CD4-positive, alpha-beta T cell treated with Interleukin-2 at 100 ng/mL for 4 hours (primary cell): Measurements from ENCODE around the gene CCDC195.

Experiments
- DNase-seq: peaks from one replicate; pipeline ENCODE4 v3.0.0-alpha.2; 2020; ENCODE audit warnings: low spot score

The CCDC195 gene

DNA sequence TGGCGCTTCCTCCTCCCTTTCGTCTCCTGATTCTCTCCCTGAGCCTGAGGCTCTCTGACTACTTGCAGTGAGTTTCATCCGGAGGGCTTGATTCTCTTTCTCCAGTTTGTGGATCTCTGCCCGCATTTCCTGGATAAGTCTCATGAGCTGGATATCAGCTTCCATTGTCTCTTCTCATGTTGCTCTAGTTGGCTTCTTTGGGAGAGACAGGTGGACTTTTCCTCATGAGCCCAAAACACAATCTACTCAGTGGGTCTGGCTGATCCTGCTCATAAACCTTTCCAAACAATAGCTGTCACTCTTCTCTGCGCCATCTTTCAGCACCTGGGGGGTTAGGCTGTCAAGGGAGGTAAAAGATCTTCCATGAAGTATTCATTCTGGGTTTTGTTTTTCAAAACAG is at the start of gene CCDC195:
TSS of gene CCDC195 (minus strand) at position 165 of the 400 bp plus-strand sequence. CDS start at position 165, 0 bp downstream.
- no peak for DNase-seq

- DNase-seq: peak; percentile 5
Observed at GRCh38 chr2:224764565-224765236, 48.5 kb upstream of the CCDC195 start.

DNA sequence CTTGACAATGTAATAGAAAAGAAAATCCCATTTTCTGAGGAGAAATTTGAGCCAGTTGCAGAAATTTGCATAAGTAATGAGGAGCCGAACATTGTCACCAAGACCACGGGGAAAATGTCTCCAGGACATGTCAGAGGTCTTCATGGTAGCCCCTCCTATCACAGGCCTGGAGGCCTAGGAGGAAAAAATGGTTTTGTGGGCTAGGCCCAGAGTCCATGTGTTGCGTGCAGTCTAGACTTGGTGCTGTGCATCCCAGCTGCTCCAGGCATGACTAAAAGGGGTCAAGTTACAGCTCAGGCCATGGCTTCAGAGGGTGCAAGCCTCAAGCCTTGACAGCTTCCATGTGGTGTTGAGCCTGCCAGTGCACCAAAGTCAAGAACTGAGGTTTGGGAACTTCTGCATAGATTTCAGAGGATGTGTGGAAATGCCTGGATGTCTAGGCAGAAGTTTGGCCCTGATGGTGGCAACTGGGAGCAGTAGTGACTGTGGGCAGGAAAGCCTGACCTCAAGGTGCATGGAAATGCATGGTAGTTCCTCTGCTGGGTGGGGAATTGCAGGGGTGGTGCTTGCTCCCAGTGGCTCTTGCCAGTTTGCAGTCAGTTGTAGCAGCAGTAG is 41.9 kb upstream of the CCDC195 start:
- no peak for DNase-seq

- DNase-seq: no peak
Observed at GRCh38 chr2:224753743-224754540, 37.8 kb upstream of the CCDC195 start.

GRCh38 chr2:224751996-224752698 is 36.0 kb upstream of the CCDC195 start:
- no peak for DNase-seq

DNA sequence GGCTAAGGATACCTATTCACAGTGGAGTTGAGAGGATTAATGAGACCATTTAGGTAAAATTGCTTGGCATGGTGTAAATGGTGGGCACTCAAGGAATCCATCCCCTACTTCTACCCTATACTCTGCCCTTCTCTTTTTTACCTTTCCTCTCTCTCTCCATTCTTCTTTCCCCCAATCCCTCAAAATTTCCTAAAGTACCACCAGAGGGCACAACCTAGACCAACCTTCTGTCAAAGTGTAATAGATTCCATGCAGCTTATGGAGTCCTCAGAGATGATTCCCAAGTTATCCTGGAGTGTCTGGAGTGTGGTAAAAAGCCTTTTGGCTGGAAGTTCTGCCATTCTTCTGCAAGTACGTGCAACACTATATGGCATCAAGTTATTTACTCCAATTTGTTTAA is 33.0 kb upstream of the CCDC195 start:
- DNase-seq: no peak

DNA sequence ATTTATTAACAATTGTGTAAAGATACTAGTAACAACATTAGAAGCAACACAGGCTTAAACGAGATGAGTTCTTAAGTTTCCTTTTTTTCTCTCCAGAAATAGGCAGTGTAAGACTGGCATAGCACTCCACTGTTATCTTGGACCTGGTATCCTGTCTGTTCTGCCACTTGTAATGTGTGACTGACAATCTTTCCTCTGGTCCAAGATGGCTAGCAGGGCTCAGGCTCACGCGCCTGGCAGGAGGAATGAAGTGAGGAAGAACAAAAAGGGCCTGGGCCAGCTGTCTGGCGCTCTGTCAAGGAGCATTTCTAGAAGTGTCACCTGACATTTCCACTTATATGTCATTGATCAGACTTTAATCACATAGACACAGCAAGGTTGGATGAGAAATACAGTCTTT is 31.6 kb upstream of the CCDC195 start:
- DNase-seq: no peak

- no peak for DNase-seq
Observed at GRCh38 chr2:224736227-224736626, 20.1 kb upstream of the CCDC195 start.

- DNase-seq: no peak
Observed at GRCh38 chr2:224734949-224735348, 18.8 kb upstream of the CCDC195 start.

- DNase-seq: no peak
Observed at GRCh38 chr2:224731665-224732064, 15.5 kb upstream of the CCDC195 start.

DNA sequence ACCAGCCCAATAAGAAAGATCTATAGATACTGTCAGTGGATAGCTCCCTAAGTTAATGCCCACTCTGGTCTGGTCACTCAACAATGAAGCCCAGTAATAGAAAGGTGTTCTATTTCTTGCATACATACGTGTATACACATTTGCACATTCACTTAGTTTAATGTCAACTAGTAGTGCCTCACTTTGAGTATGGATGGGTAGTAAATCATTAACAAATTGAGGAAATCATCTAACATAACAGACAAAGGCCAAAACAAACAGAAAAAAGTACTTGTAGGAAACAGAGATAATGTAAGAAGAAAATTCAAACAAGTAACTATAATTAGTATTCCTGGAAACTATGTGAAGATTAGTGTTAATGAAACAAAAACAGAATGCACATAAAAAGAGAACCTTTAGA is 13.3 kb upstream of the CCDC195 start:
- no peak for DNase-seq

DNA sequence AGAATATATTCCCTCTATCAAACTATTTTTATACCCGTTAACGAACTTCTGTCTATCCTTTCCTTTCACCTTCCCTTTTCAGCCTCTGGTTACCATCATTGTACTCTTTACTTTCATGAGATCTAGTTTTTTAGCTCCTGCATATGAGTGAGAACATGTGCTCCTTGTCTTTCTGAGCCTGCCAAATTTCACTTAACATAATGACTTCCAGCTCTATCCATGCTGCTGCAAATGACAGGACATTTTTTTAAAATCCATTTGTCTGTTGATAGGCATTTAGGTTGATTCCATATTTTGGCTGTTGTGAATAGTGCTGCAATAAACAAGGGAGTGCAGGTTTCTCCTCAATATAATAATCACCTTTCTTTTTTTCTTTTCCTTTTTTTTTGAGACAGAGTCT is 8.2 kb upstream of the CCDC195 start:
- no peak for DNase-seq

- DNase-seq: no peak
Observed at GRCh38 chr2:224723586-224724217, 7.5 kb upstream of the CCDC195 start.

DNA sequence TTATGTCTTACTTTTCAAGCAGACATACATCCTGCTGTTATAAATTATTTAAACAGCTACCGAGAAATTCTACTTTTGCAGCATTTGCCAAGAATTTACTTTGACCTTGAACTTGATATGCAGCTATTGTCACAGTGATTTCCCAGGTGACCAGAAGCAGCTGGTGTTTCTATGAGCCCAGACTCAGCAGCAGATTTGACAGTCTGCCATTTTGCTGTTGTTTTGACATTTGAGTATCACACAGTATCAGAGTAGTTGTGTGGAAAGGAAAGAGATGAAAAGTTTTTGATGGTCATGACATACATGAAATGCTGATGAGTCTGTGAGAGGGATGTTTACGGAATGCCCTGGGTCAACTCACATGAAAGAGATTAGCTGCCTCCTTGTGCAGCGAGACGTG is 6.6 kb upstream of the CCDC195 start:
- no peak for DNase-seq

DNA sequence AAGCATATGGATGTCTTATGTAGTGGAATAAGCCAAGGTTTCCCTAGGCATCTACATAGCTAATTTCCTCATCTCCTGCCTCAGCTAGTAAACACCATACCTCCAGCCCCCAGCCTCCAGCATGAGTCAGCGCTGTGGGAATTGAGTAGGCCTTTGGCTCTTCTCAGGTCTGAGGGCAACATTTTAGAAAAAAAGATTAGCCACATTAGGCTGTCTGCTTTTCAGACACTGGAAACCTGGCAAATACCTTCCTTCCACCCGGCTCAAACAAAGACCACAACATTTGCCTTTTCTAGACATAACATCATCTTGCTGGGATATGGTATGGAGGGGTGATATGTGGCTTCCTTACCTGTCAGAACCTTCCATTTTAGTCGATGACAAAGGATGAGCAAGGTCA is 6.1 kb upstream of the CCDC195 start:
- no peak for DNase-seq

DNA sequence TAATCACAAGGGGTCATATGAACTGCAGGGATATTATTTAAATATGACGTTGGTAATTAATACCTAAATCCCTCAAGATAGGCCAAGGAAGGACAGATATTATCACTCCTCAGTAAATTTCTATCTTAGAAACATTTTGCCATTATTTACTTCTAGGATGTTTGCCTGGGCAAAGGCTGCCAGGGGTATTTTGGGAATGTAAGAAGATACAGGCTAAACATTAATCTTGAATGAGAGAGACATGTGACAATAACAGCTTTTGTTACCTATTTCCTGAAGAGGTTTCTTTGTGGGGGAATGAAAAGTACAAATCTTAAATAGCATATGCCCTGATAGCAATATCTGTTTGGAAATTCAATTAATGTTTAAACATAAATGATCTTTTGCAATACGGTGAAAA is 756 bp upstream of the CCDC195 start:
- DNase-seq: no peak

DNA sequence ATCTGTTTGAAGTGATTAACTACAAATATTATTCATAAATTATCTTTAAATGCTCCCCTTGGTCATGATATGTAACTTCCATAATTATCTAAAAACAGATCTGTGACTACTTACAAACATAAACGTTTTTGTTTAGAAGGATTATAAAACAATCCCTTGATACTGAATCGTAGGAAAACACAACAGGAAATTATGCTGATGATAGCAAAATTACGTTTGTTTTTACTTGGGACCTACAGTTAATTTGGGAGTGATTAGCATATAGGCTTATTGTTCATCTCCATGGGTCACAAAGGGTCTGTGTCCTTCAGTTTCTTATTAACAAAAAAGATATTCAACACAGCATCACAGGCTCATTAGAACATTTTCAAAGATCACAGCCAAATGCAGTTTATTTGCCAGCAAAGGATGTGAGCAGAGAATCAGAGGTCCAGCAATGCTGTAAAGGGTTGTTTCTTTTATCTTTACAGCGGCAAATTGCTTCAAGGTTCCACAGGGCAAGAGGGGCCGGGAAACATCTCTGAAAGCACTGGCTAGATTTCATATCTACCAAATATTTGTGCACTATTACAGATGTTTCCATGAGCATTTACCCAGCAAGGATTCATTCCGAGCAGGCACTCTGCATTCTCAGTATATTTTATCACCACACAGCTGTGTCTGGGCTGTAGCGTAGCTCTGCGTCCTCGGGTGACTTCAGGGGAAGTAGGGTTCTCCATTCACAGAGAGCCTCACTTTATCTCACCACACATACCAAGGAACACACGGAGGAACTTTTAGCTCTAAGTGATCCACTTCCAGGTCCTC is 4.1 kb downstream of the CCDC195 start:
- no peak for DNase-seq

GRCh38 chr2:224711381-224711780 is 4.8 kb downstream of the CCDC195 start:
- DNase-seq: no peak

DNA sequence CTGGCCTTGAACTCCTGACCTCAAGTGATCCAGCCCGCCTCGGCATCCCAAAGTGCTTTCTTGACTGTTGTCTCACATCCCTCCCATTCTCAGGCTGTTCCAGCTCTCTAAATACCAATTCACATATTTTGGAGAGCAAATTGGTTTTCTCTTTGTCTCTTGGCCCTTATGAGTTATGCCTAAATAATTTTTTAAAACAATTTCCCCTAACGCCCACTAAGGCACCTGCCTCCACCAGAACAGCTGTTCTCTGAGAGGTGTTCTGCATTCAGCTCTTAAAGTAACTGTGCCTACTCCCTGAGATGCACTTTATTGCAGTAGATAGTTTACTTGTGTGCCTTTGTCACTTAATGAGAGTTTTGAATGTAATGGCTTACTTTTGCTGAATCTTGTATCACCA is 6.9 kb downstream of the CCDC195 start:
- no peak for DNase-seq

DNA sequence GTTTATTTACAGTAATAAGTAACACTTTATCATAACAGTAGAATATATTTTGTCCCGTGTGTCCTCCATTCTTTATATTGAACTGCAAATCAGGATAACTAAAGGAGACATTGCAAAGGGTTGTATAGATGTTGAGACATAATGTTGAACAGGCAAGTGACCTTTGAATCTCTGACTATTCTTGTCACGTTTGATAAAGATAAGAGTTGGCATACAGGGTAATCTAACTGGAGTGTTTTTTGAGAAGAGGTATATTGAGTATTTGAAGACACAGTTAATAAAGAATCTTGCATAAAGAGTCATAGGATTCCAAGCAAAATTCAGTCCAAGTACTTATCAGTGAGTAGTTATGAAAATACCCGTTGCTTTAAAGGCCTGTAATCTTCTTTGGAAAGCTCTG is 21.7 kb downstream of the CCDC195 start:
- no peak for DNase-seq

GRCh38 chr2:224691563-224691962 is 24.6 kb downstream of the CCDC195 start:
- DNase-seq: no peak
